ENCODE measurements around the gene CA10.

- no peak for TF ChIP-seq CTCF (IDR thresholded peaks at IDR 0.05)
- TF ChIP-seq POLR2AphosphoS5 (IDR thresholded peaks at IDR 0.05): no peak
- TF ChIP-seq POLR2A (IDR thresholded peaks at IDR 0.05): no peak
- TF ChIP-seq EP300 (IDR thresholded peaks at IDR 0.05): no peak
These were observed 12.6 kb upstream of the CA10 start for GRCh38 chr17:52170963-52171572.

Data from sigmoid colon (tissue), 4 donors.